Transverse colon (tissue), 4 donors: ENCODE data around the gene CPNE4.
"Not testable (repeated sequence)": the region's sequence is repeated elsewhere in the genome, so short reads cannot be mapped to it uniquely, and the experiment has no call there.

ENCODE experiments used
- POLR2A ChIP-seq: fragments of 450-650 bp; IDR thresholded peaks from one replicate; pipeline ENCODE4 v1.6.1; 2016; ENCODE audit warnings: antibody characterized with exemption, mild to moderate bottlenecking, moderate library complexity
- POLR2AphosphoS5 ChIP-seq, 3 donors: sonication (generic); formaldehyde crosslinking; IDR thresholded peaks; one replicate each; pipeline ENCODE4 v1.6.1; 2016; ENCODE audit warnings: antibody characterized with exemption in 3 of 3
- TF ChIP-seq, protein P1 (sequence below), 5 experiments: fragments of 200-600 bp in 3 of 5; fragments of 450-650 bp in 2 of 5; sonication (generic) in 3 of 5; IDR thresholded peaks; 1 replicate in 2 of 5; 2 replicates in 3 of 5; pipeline ENCODE4 v1.5.1; 2016 to 2017; ENCODE audit warnings: antibody characterized with exemption in 5 of 5, inconsistent platforms in 3 of 5, mild to moderate bottlenecking in 2 of 5, moderate library complexity in 1 of 5

DNA sequence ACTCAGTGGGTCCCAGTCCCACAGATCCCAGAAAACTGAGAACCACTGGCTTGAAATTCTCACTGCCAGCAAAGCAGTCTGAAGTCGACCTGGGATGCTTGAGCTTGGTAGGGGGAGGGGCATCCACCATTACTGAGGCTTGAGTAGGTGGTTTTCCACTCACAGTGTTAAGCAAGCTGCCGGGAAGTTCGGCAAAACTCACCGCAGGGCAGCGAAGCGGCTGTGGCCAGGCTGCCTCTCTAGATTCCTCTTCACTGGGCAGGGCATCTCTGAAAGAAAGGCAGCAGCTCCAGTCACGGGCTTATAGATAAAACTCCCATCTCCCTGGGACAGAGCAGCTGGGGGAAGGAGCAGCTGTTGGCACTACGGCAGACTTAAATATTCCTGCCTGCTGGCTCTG is 71.4 kb downstream of the CPNE4 start:
- TF ChIP-seq, protein P1, sequence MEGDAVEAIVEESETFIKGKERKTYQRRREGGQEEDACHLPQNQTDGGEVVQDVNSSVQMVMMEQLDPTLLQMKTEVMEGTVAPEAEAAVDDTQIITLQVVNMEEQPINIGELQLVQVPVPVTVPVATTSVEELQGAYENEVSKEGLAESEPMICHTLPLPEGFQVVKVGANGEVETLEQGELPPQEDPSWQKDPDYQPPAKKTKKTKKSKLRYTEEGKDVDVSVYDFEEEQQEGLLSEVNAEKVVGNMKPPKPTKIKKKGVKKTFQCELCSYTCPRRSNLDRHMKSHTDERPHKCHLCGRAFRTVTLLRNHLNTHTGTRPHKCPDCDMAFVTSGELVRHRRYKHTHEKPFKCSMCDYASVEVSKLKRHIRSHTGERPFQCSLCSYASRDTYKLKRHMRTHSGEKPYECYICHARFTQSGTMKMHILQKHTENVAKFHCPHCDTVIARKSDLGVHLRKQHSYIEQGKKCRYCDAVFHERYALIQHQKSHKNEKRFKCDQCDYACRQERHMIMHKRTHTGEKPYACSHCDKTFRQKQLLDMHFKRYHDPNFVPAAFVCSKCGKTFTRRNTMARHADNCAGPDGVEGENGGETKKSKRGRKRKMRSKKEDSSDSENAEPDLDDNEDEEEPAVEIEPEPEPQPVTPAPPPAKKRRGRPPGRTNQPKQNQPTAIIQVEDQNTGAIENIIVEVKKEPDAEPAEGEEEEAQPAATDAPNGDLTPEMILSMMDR (IDR thresholded peaks at IDR 0.05): not testable (repeated sequence)
- TF ChIP-seq POLR2AphosphoS5 (IDR thresholded peaks at IDR 0.05); POLR2A: not testable (repeated sequence)
